Measurements from ENCODE around the gene ADAMTS15.

DNA sequence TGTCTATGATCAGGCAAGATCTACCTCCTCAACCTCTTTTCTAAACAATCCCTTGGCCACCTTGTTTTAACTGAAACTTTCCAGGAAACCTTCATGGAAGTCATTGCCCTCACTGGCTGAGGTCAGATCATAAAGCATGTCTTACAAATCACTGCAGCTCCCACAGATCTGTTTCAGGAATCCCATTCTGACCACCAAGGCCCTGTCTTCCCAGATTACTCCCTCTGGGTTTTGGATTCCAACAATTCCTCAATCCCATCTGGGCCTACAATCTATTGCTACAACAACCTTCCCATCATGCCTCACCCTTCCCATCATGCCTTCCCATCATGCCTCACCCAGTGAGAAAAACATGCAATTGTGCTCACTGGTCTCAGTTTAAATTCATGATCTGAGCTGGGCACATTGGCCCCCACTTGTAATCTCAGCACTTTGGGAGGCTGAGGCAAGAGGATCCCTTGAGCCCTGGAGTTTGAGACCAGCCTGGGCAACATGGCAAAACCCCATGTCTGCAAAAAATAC lies 15.9 kb downstream of the ADAMTS15 start:
- TF ChIP-seq POLR2A (IDR thresholded peaks at IDR 0.05): no peak
- TF ChIP-seq, protein P1, sequence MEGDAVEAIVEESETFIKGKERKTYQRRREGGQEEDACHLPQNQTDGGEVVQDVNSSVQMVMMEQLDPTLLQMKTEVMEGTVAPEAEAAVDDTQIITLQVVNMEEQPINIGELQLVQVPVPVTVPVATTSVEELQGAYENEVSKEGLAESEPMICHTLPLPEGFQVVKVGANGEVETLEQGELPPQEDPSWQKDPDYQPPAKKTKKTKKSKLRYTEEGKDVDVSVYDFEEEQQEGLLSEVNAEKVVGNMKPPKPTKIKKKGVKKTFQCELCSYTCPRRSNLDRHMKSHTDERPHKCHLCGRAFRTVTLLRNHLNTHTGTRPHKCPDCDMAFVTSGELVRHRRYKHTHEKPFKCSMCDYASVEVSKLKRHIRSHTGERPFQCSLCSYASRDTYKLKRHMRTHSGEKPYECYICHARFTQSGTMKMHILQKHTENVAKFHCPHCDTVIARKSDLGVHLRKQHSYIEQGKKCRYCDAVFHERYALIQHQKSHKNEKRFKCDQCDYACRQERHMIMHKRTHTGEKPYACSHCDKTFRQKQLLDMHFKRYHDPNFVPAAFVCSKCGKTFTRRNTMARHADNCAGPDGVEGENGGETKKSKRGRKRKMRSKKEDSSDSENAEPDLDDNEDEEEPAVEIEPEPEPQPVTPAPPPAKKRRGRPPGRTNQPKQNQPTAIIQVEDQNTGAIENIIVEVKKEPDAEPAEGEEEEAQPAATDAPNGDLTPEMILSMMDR (IDR thresholded peaks at IDR 0.05): no peak
